ENCODE results near the gene DSG1. TPM values are rescaled to one million over a fixed set of nuclear protein-coding genes. Genes with fewer than 3 reads are reported as not detected.

The DSG1 gene
- total RNA-seq, 1 experiment from 2014 or later: not detected

GRCh38 chr18:31269566-31269965 lies 48.4 kb upstream of the DSG1 start:
- Histone ChIP-seq H3K79me1 (ENCODE audit: insufficient read depth, low read depth, low read length, poor library complexity, severe bottlenecking) (no peaks in the 10 kb centered on the region), H4K5ac (ENCODE audit: insufficient read length, low read depth, low read length) (no peak overlapping the region), H3K4me1 (ENCODE audit: insufficient read depth, low read length) (peaks cover 2% of the 10 kb centered on the region; the same call in 1 of the 2 replicates), H3K9me3 (ENCODE audit: control insufficient read depth, low read depth, low read length) (no peaks in the 10 kb centered on the region), H3K27me3 (ENCODE audit: insufficient read depth, low read length) (no peaks in the 10 kb centered on the region), H4K91ac (ENCODE audit: insufficient read length, low read depth, low read length) (no peak overlapping the region), H3K4me2 (ENCODE audit: insufficient read depth, insufficient read length, low read length) (no peak overlapping the region), H2BK5ac (ENCODE audit: insufficient read length, low read length) (no peak overlapping the region), H3K9ac (ENCODE audit: extremely low read depth, insufficient read length, low read length) (no peak overlapping the region), H3K4ac (ENCODE audit: low read depth, low read length) (no peak overlapping the region), H3K23me2 (ENCODE audit: insufficient read length, low read depth, low read length, poor library complexity, severe bottlenecking) (no peaks in the 10 kb centered on the region), H3T11ph (ENCODE audit: low read length) (no peak overlapping the region), H3K27ac (ENCODE audit: insufficient read length, low read depth, low read length) (no peak overlapping the region), H2BK20ac (ENCODE audit: low read depth, low read length, poor library complexity, severe bottlenecking) (no peak overlapping the region), H2AK5ac (ENCODE audit: insufficient read length, low read length) (no peak overlapping the region), H4K8ac (replicated peaks; ENCODE audit: insufficient read length, low read depth, low read length) (no peak overlapping the region), H3K23ac (ENCODE audit: insufficient read length, low read depth, low read length) (no peak overlapping the region), H3K79me2 (ENCODE audit: insufficient read depth, low read length) (no peaks in the 10 kb centered on the region), H2BK120ac (ENCODE audit: low read depth, low read length, poor library complexity, severe bottlenecking) (no peak overlapping the region), H2AFZ (ENCODE audit: low read length) (no peak overlapping the region), H2BK15ac (ENCODE audit: low read depth, low read length) (no peak overlapping the region), H3K18ac (ENCODE audit: insufficient read length, low read depth, low read length) (no peak overlapping the region), H3K56ac (ENCODE audit: insufficient read length, low read depth, low read length) (no peak overlapping the region), H4K20me1 (ENCODE audit: control insufficient read depth, insufficient read depth, insufficient read length) (no peaks in the 10 kb centered on the region), H2BK12ac (ENCODE audit: insufficient read length, low read depth, low read length) (no peak overlapping the region), H3K14ac (ENCODE audit: insufficient read depth, low read length) (no peak overlapping the region)
- Mint-ChIP-seq H3K36me3 (ENCODE audit: insufficient read depth in 1 of 3, low read depth in 3 of 3) (no peaks in the 10 kb centered on the region), H3K4me1 (peaks cover 2 to 8% of the 10 kb centered on the region in 2 experiments; a peak in 2 of 4 replicates), H3K9me3 (no peaks in the 10 kb centered on the region), H3K4me3 (no peak overlapping the region), H3K27ac (no peak overlapping the region), H3K27me3 (ENCODE audit: low read depth) (no peaks in the 10 kb centered on the region)
- DNase-seq: no peak
- no CpG with 5 or more reads among the region's 6 CpGs for WGBS (ENCODE audit: extremely low coverage, insufficient read length, low lambda C conversion rate)
- no peak for TF ChIP-seq CTCF (conservative IDR thresholded peaks at IDR 0.05)

All from H9 (cell line).